HFF-Myc (cell line): Measurements from ENCODE around the gene GPR152.
A peak's percentile ranks its signal among the peaks of the same experiment; 100 is the strongest.
"Not testable (repeated sequence)": the region's sequence is repeated elsewhere in the genome, so short reads cannot be mapped to it uniquely, and the experiment has no call there.

Source experiments
- DNase-seq: peaks from one replicate; pipeline ENCODE4 v3.0.0-alpha.2; 2011; ENCODE audit warnings: low read depth; ENCODE audit errors: extremely low read depth
- H3K4me3 ChIP-seq: replicated peaks from 2 replicates; pipeline ENCODE4 v1.5.1; 2011; ENCODE audit warnings: low read depth, mild to moderate bottlenecking, control low read depth, low read length
- TF ChIP-seq, protein P1 (sequence below): IDR thresholded peaks from 2 replicates; pipeline ENCODE4 v1.5.1; 2012; ENCODE audit warnings: mild to moderate bottlenecking, low read depth, low read length, control low read depth; ENCODE audit errors: missing control alignments

Gene GPR152

DNA sequence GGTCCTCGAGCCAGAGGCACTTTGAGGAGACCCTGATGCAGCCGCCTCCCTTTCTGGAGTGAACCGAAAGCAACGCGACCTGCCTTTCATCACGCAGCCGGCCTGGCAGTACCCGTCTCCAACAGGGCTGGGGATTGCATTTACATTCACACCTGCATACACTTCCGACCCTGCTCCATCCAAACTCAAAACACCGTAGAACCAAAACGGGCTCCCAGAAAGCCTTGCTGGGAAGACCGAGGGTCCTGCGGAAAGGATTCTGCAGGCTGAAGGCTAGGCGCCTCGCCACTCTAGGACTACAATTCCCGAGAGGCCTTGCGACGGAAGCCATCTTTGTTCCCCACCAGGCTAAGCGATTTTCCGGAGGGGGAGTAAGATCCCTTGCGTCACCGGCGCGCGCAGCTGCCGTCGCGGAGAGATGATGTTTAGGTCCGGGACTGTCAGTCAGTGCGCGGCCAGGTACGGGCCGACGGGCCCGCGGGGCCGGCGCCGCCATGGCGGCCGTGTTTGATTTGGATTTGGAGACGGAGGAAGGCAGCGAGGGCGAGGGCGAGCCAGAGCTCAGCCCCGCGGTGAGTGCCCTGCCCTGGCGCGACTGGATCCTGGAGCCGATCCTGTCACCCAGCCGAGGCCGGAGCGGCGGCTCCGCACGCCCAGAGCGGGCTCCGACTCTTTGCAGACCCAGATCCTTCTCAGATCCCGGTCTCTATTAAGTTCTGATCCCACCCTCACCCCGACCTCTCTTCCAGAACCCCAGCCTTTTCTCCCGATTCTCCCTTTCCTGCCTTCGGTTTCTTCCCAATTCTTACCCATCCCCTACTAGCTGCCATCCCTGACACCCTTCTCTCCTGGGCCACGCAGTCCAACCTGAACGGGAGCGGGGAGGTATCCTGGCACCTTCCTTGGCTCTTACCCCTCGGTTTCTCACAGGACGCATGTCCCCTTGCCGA is 24.2 kb downstream of the GPR152 start, which contains the start of gene RPS6KB2:
Gene RPS6KB2, plus strand, starts transcription at position 443 of the 950 bp plus-strand sequence. Its CDS starts 52 bp downstream, at position 495.
- TF ChIP-seq, protein P1, sequence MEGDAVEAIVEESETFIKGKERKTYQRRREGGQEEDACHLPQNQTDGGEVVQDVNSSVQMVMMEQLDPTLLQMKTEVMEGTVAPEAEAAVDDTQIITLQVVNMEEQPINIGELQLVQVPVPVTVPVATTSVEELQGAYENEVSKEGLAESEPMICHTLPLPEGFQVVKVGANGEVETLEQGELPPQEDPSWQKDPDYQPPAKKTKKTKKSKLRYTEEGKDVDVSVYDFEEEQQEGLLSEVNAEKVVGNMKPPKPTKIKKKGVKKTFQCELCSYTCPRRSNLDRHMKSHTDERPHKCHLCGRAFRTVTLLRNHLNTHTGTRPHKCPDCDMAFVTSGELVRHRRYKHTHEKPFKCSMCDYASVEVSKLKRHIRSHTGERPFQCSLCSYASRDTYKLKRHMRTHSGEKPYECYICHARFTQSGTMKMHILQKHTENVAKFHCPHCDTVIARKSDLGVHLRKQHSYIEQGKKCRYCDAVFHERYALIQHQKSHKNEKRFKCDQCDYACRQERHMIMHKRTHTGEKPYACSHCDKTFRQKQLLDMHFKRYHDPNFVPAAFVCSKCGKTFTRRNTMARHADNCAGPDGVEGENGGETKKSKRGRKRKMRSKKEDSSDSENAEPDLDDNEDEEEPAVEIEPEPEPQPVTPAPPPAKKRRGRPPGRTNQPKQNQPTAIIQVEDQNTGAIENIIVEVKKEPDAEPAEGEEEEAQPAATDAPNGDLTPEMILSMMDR, result no peak
- H3K4me3 ChIP-seq, result peak within 1 kb of the TSS; percentile 66
- DNase-seq, result peak; percentile 89

DNA sequence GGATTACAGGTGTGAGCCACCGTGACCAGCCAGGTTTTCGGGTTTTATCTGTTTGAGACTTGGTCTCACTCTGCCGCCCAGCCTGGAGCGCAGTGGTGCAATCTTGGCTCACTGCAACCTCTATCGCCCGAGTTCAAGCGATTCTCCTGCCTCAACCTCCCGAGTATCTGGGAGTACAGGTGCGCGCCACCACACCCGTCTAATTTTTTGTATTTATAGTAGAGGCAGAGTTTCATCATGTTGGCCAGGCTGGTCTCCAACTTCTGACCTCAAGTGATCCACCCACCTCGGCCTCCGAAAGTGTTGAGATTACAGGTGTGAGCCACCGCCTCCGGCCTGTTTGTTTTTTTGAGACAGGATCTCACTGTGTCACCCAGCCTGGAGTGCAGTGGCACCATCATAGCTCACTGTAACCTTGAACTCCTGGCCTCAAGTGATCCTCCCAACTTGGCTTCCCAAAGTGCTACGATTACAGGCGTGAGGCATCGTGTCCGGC is 25.1 kb downstream of the GPR152 start:
- H3K4me3 ChIP-seq, result peak overlapping the region; percentile 66
- DNase-seq, result not testable (repeated sequence)

DNA sequence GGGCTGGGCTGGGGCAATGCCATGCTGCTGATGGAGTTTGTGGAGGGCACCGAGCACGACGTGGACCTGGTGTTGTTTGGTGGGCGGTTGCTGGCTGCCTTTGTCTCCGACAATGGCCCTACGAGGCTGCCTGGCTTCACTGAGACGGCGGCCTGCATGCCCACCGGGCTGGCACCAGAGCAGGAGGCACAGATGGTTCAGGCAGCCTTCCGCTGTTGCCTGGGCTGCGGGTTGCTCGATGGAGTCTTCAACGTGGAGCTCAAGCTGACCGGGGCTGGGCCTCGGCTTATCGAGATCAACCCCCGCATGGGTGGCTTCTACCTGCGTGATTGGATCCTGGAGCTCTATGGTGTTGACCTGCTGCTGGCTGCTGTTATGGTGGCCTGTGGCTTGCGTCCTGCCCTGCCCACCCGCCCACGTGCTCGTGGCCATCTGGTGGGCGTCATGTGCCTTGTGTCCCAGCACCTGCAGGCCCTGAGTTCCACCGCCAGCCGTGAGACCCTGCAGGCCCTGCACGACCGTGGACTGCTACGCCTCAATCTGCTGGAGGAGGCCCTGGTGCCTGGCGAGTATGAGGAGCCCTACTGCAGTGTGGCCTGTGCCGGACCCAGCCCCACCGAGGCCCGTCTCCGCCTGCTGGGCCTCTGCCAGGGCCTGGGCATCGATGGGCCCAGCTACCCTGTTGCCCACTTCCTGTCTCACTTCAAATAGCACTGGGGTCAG is 28.5 kb downstream of the GPR152 start:
- TF ChIP-seq, protein P1, result no peak
- H3K4me3 ChIP-seq, result no peak overlapping the region
- no peak for DNase-seq

DNA sequence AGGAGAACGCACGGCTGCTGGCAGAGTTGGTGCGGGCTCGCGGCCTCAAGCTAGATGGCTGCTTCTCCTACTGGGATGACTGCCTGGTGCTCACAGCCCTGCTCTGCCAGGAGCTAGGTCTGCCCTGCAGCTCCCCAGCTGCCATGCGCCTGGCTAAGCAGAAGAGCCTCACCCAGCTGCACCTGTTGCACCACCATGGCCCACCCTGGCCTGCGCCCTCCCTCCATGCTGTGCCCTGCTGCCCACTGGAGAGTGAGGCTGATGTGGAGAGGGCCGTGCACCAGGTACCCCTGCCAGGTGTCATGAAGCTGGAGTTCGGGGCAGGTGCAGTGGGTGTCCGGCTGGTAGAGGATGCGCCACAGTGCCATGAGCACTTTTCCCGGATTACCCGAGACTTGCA is 29.1 kb downstream of the GPR152 start:
- no peak overlapping the region for H3K4me3 ChIP-seq
- TF ChIP-seq, protein P1, result no peak
- no peak for DNase-seq

DNA sequence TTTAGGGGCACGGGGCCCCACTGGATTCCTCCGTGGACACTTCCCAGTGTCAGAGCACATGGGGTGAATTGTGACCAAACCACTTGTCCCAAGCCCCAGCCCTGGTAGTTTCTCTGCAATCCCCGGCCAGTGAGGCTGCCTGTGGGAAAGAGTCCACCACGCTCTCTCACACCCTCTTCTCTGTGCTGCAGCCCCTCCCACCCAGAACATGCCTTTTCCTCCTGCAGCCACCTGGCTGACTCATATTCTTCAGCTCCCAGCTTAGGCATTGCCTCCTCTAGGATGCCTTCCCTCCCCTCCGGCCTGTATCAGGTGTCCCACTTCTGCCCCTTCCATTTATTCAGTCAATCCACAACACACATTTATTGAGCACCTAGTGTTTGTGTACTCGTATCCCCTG is 29.6 kb downstream of the GPR152 start:
- no peak for DNase-seq
- H3K4me3 ChIP-seq, result no peak overlapping the region
- TF ChIP-seq, protein P1, result no peak

DNA sequence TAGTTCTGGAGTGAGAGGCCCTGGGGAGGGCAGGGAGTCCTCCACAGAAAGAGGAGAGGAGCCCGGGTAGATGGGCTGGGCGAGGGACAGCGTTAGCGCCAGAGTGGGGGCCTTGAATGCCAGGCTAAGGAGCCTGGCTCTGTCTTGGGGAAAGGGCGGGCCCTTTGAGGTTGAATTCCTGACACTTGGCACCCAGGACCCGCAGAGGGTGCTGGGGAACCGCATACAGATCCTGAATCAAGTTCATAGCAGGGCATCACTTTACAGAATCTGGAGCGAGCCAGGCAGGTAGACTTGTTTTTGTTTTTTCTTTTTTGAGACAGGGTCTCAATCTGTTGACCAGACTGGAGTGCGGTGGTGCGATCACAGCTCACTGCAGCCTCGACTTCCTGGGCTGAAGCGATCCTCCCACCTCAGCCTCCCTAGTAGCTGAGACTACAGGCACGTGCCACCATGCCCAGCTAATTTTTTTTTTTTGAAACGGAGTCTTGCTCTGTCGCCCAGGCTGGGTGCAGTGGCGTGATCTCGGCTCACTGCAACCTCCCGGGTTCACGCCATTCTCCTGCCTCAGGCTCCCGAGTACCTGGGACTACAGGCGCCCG is 31.0 kb downstream of the GPR152 start:
- TF ChIP-seq, protein P1, result no peak
- DNase-seq, result no peak
- H3K4me3 ChIP-seq, result peak overlapping the region; percentile 31
